SU-DHL-6 (cell line): ENCODE results near the gene TYMS.

Experiments used
- H2AFZ ChIP-seq: fragments of 200-600 bp; sonication (generic); 2 replicates; pipeline ENCODE4 v1.6.1; 2014; ENCODE audit warnings: low read depth, mild to moderate bottlenecking, moderate library complexity, mixed read lengths, antibody characterized with exemption, low read length; ENCODE audit not compliant: severe bottlenecking
- H3F3A ChIP-seq: fragments of 200-600 bp; shearing (Covaris generic); 2 replicates; pipeline ENCODE4 v1.6.0; 2016; ENCODE audit warnings: antibody characterized with exemption, mild to moderate bottlenecking; ENCODE audit not compliant: insufficient read depth
- H3K27ac ChIP-seq: fragments of 200-600 bp; sonication (generic); 2 replicates; pipeline ENCODE4 v1.5.1; 2016; ENCODE audit warnings: low read depth, mild to moderate bottlenecking, low read length, moderate library complexity, mixed read lengths
- H3K27me3 ChIP-seq: fragments of 200-600 bp; sonication (generic), shearing (Covaris generic); 2 replicates; pipeline ENCODE4 v1.6.0; 2014; ENCODE audit warnings: mild to moderate bottlenecking, low read length
- H3K36me3 ChIP-seq: fragments of 200-600 bp; sonication (generic); 2 replicates; pipeline ENCODE4 v1.6.1; 2014; ENCODE audit warnings: mild to moderate bottlenecking, low read length, mixed read lengths
- H3K4me2 ChIP-seq: fragments of 300-600, 200-600 bp; shearing (Covaris generic), sonication (generic); 2 replicates; pipeline ENCODE4 v1.6.0; 2014; ENCODE audit warnings: low read length, low read depth, mild to moderate bottlenecking; ENCODE audit not compliant: poor library complexity, severe bottlenecking
- H3K4me3 ChIP-seq: fragments of 200-600 bp; sonication (generic); 2 replicates; pipeline ENCODE4 v1.5.1; 2014; ENCODE audit warnings: antibody characterized with exemption, low read length, mild to moderate bottlenecking, mixed read lengths; ENCODE audit not compliant: insufficient read depth, poor library complexity, severe bottlenecking
- H3K79me2 ChIP-seq: fragments of 200-600 bp; sonication (generic); 2 replicates; pipeline ENCODE4 v1.6.1; 2014; ENCODE audit warnings: mild to moderate bottlenecking, low read length, moderate library complexity; ENCODE audit not compliant: insufficient read depth
- H3K9ac ChIP-seq: fragments of 200-600 bp; sonication (generic); 2 replicates; pipeline ENCODE4 v1.7.0; 2014; ENCODE audit warnings: mild to moderate bottlenecking, low read length
- H3K9me2 ChIP-seq: fragments of 200-600 bp; sonication (generic); replicated peaks from 2 replicates; pipeline ENCODE4 v1.6.1; 2014; ENCODE audit warnings: low read length; ENCODE audit not compliant: insufficient read depth
- H3K9me3 ChIP-seq: fragments of 200-600 bp; sonication (generic); 2 replicates; pipeline ENCODE4 v1.6.1; 2014; ENCODE audit warnings: low read length, mixed read lengths; ENCODE audit not compliant: insufficient read depth
- H4K20me1 ChIP-seq: fragments of 200-600 bp; sonication (generic); 2 replicates; pipeline ENCODE4 v1.6.1; 2014; ENCODE audit warnings: low read depth, mild to moderate bottlenecking, antibody characterized with exemption, low read length, moderate library complexity, mixed read lengths
- CTCF ChIP-seq: fragments of 200-600 bp; sonication (generic); IDR thresholded peaks from one replicate; pipeline ENCODE4 v1.5.1; 2017; ENCODE audit warnings: antibody characterized with exemption, mild to moderate bottlenecking, low read length, moderate library complexity; ENCODE audit not compliant: insufficient read depth, poor library complexity, severe bottlenecking
- EZH2phosphoT487 ChIP-seq: fragments of 200-600 bp; sonication (generic), shearing (Covaris generic); conservative IDR thresholded peaks from 2 replicates; pipeline ENCODE4 v1.6.1; 2018; ENCODE audit warnings: mild to moderate bottlenecking, antibody characterized with exemption, low read length, moderate library complexity, mixed read lengths

TYMS gene

DNA sequence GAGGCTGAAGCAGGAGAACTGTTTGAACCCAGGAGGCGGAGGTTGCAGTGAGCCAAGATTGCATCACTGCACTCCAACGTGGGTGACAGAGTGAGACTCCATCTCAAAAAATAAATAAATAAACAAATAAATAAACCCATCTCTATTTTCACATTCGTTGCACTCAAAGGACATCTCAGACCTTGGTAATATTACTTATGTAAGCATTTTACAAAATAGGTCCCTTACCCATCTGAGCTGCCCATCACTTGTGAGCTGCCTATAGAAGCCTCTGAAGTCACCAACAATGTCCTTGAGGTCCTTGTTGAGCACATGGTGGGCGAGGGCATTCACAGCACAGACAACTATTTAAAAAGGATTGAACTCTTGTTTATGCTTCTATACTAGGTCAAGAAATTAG, 39.6 kb downstream of the TYMS start:
- Histone ChIP-seq H3K36me3 (no peaks in the 10 kb centered on the region), H3K9me3 (no peaks in the 10 kb centered on the region), H4K20me1 (no peaks in the 10 kb centered on the region), H3K9me2 (no peaks in the 10 kb centered on the region), H3K4me2 (no peak overlapping the region), H3K27ac (no peak overlapping the region), H3K4me3 (no peak overlapping the region), H2AFZ (no peak overlapping the region), H3K27me3 (no peaks in the 10 kb centered on the region), H3F3A (no peaks in the 10 kb centered on the region), H3K9ac (no peak overlapping the region), H3K79me2 (no peaks in the 10 kb centered on the region)
- TF ChIP-seq EZH2phosphoT487 = no peak
- no peak for TF ChIP-seq CTCF

- no peaks in the 10 kb centered on the region for H3F3A ChIP-seq
- no peak overlapping the region for H3K4me2 ChIP-seq
- H3K36me3 ChIP-seq = no peaks in the 10 kb centered on the region
- no peak overlapping the region for H2AFZ ChIP-seq
- H3K9me3 ChIP-seq = no peaks in the 10 kb centered on the region
- H3K27ac ChIP-seq = no peak overlapping the region
- H3K4me3 ChIP-seq = no peak overlapping the region
- TF ChIP-seq EZH2phosphoT487 = no peak
- TF ChIP-seq CTCF = no peak
- H4K20me1 ChIP-seq = no peaks in the 10 kb centered on the region
- H3K79me2 ChIP-seq = no peaks in the 10 kb centered on the region
- no peaks in the 10 kb centered on the region for H3K9me2 ChIP-seq
- no peak overlapping the region for H3K9ac ChIP-seq
- no peaks in the 10 kb centered on the region for H3K27me3 ChIP-seq
Measured at GRCh38 chr18:697800-698199, 40.3 kb downstream of the TYMS start.

- Histone ChIP-seq H3K79me2 (no peaks in the 10 kb centered on the region), H3K36me3 (no peaks in the 10 kb centered on the region), H3K27me3 (no peaks in the 10 kb centered on the region), H3F3A (no peaks in the 10 kb centered on the region), H3K9ac (no peak overlapping the region), H3K4me2 (no peak overlapping the region), H4K20me1 (no peaks in the 10 kb centered on the region), H3K27ac (no peak overlapping the region), H3K9me3 (no peaks in the 10 kb centered on the region), H2AFZ (no peak overlapping the region), H3K9me2 (no peaks in the 10 kb centered on the region), H3K4me3 (no peak overlapping the region)
- TF ChIP-seq EZH2phosphoT487 = no peak
- TF ChIP-seq CTCF = no peak
Measured at GRCh38 chr18:703213-703967, 45.9 kb downstream of the TYMS start.
